H9 (cell line): ENCODE measurements around the gene IGFALS. TPM values are rescaled to one million over a fixed set of nuclear protein-coding genes. Genes with fewer than 3 reads are reported as not detected.

ENCODE experiments used
- DNase-seq: peaks from one replicate; pipeline ENCODE4 v3.0.0-alpha.2; 2017
- H2AFZ ChIP-seq: one replicate; pipeline ENCODE4 v1.6.1; 2013; ENCODE audit warnings: mild to moderate bottlenecking, low read length, control low read depth, moderate library complexity
- H2AK5ac ChIP-seq: 2 replicates; pipeline ENCODE4 v1.6.1; 2013; ENCODE audit warnings: low read length, control low read depth, mixed read lengths; ENCODE audit not compliant: insufficient read length
- H2BK120ac ChIP-seq: one replicate; pipeline ENCODE4 v1.6.1; 2013; ENCODE audit warnings: low read depth, mild to moderate bottlenecking, low read length, control low read depth, inconsistent platforms; ENCODE audit not compliant: poor library complexity, severe bottlenecking
- H2BK12ac ChIP-seq: 2 replicates; pipeline ENCODE4 v1.6.1; 2013; ENCODE audit warnings: low read length, control low read depth, mixed read lengths, low read depth; ENCODE audit not compliant: insufficient read length
- H2BK15ac ChIP-seq: 2 replicates; pipeline ENCODE4 v1.6.1; 2013; ENCODE audit warnings: low read depth, low read length, control low read depth
- H2BK20ac ChIP-seq: one replicate; pipeline ENCODE4 v1.6.1; 2013; ENCODE audit warnings: low read depth, mild to moderate bottlenecking, low read length, control low read depth, inconsistent platforms; ENCODE audit not compliant: poor library complexity, severe bottlenecking
- H2BK5ac ChIP-seq: 2 replicates; pipeline ENCODE4 v1.6.1; 2013; ENCODE audit warnings: low read length, control low read depth, mixed read lengths; ENCODE audit not compliant: insufficient read length
- H3K14ac ChIP-seq: 2 replicates; pipeline ENCODE4 v1.6.1; 2013; ENCODE audit warnings: low read length, control low read depth; ENCODE audit not compliant: insufficient read depth
- H3K18ac ChIP-seq: 2 replicates; pipeline ENCODE4 v1.6.1; 2013; ENCODE audit warnings: low read depth, mild to moderate bottlenecking, mixed read lengths, low read length, control low read depth; ENCODE audit not compliant: insufficient read length
- H3K23ac ChIP-seq: 2 replicates; pipeline ENCODE4 v1.6.1; 2013; ENCODE audit warnings: low read length, control low read depth, mixed read lengths, low read depth; ENCODE audit not compliant: insufficient read length
- H3K23me2 ChIP-seq: 2 replicates; pipeline ENCODE4 v1.6.1; 2013; ENCODE audit warnings: low read depth, mild to moderate bottlenecking, mixed read lengths, low read length, control low read depth; ENCODE audit not compliant: insufficient read length, poor library complexity, severe bottlenecking
- H3K27ac ChIP-seq: 2 replicates; pipeline ENCODE4 v1.5.1; 2013; ENCODE audit warnings: low read length, control low read depth, mixed read lengths, low read depth; ENCODE audit not compliant: insufficient read length
- H3K27me3 ChIP-seq: 2 replicates; pipeline ENCODE4 v1.6.1; 2013; ENCODE audit warnings: low read length, control low read depth, inconsistent platforms; ENCODE audit not compliant: insufficient read depth
- H3K4ac ChIP-seq: 2 replicates; pipeline ENCODE4 v1.6.1; 2013; ENCODE audit warnings: low read depth, mild to moderate bottlenecking, control low read depth, inconsistent platforms, low read length, moderate library complexity
- H3K4me1 ChIP-seq: 2 replicates; pipeline ENCODE4 v1.6.1; 2013; ENCODE audit warnings: low read length, control low read depth, inconsistent platforms; ENCODE audit not compliant: insufficient read depth
- H3K4me2 ChIP-seq: 2 replicates; pipeline ENCODE4 v1.6.1; 2013; ENCODE audit warnings: low read length, control low read depth, mixed read lengths; ENCODE audit not compliant: insufficient read length, insufficient read depth
- H3K56ac ChIP-seq: 2 replicates; pipeline ENCODE4 v1.6.1; 2013; ENCODE audit warnings: low read depth, mild to moderate bottlenecking, mixed read lengths, low read length, control low read depth; ENCODE audit not compliant: insufficient read length
- H3K79me1 ChIP-seq: 2 replicates; pipeline ENCODE4 v1.6.1; 2013; ENCODE audit warnings: low read depth, mild to moderate bottlenecking, moderate library complexity, low read length, control low read depth, inconsistent platforms; ENCODE audit not compliant: insufficient read depth, poor library complexity, severe bottlenecking
- H3K79me2 ChIP-seq: 2 replicates; pipeline ENCODE4 v1.6.1; 2013; ENCODE audit warnings: low read length, control low read depth, inconsistent platforms; ENCODE audit not compliant: insufficient read depth
- H3K9ac ChIP-seq: 2 replicates; pipeline ENCODE4 v1.6.1; 2013; ENCODE audit warnings: low read length, control low read depth, mixed read lengths; ENCODE audit not compliant: insufficient read length; ENCODE audit errors: extremely low read depth
- H3K9me3 ChIP-seq: one replicate; pipeline ENCODE4 v1.6.1; 2013; ENCODE audit warnings: low read depth, low read length, inconsistent platforms; ENCODE audit not compliant: control insufficient read depth
- H3T11ph ChIP-seq: one replicate; pipeline ENCODE4 v1.6.1; 2013; ENCODE audit warnings: mild to moderate bottlenecking, low read length, control low read depth, inconsistent platforms
- H4K20me1 ChIP-seq: one replicate; pipeline ENCODE4 v1.6.1; 2013; ENCODE audit not compliant: control insufficient read depth, insufficient read length, insufficient read depth
- H4K5ac ChIP-seq: 2 replicates; pipeline ENCODE4 v1.6.1; 2013; ENCODE audit warnings: low read depth, mild to moderate bottlenecking, mixed read lengths, low read length, control low read depth; ENCODE audit not compliant: insufficient read length
- H4K8ac ChIP-seq: replicated peaks from 2 replicates; pipeline ENCODE4 v1.6.1; 2013; ENCODE audit warnings: low read length, control low read depth, mixed read lengths, low read depth; ENCODE audit not compliant: insufficient read length
- H4K91ac ChIP-seq: 2 replicates; pipeline ENCODE4 v1.6.1; 2013; ENCODE audit warnings: low read depth, mild to moderate bottlenecking, moderate library complexity, mixed read lengths, low read length, control low read depth; ENCODE audit not compliant: insufficient read length
- H3K27ac Mint-ChIP-seq, 3 experiments: 2 replicates in 2 of 3; 3 replicates in 1 of 3; pipeline ENCODE4 v1.8.0; 2020 to 2021; ENCODE audit warnings: mixed read lengths in 3 of 3, mild to moderate bottlenecking in 1 of 3, moderate library complexity in 1 of 3
- H3K27me3 Mint-ChIP-seq: 2 replicates; pipeline ENCODE4 v1.8.0; 2021; ENCODE audit warnings: low read depth, mild to moderate bottlenecking, moderate library complexity, mixed read lengths
- H3K36me3 Mint-ChIP-seq, 3 experiments: 2 replicates in 2 of 3; 3 replicates in 1 of 3; pipeline ENCODE4 v1.8.0; 2020 to 2021; ENCODE audit warnings: low read depth in 3 of 3, mixed read lengths in 3 of 3; ENCODE audit not compliant: insufficient read depth in 1 of 3
- H3K4me1 Mint-ChIP-seq, 2 experiments: 2 replicates each; pipeline ENCODE4 v1.8.0; 2020; ENCODE audit warnings: mixed read lengths in 2 of 2
- H3K4me3 Mint-ChIP-seq, 2 experiments: 2 replicates in 1 of 2; 3 replicates in 1 of 2; pipeline ENCODE4 v1.8.0; 2020 to 2021; ENCODE audit warnings: mild to moderate bottlenecking in 2 of 2, mixed read lengths in 2 of 2, moderate library complexity in 1 of 2
- H3K9me3 Mint-ChIP-seq, 2 experiments: 2 replicates in 1 of 2; 3 replicates in 1 of 2; pipeline ENCODE4 v1.8.0; 2020; ENCODE audit warnings: mild to moderate bottlenecking in 2 of 2, mixed read lengths in 2 of 2, moderate library complexity in 1 of 2
- CTCF ChIP-seq: fragments of 200-600 bp; sonication (generic); conservative IDR thresholded peaks from 3 replicates; pipeline ENCODE4 v1.8.0; 2021; ENCODE audit warnings: antibody characterized with exemption, mild to moderate bottlenecking
- WGBS: extraction: QIAGEN DNeasy Blood & Tissue Kit; methylation state at CpG from one replicate; pipeline ENCODE4 v1.1.7; 2013; ENCODE audit warnings: missing lambda C conversion rate, low lambda C conversion rate, mixed read lengths; ENCODE audit not compliant: insufficient read length; ENCODE audit errors: extremely low coverage; 5-methylcytosine and 5-hydroxymethylcytosine counted together
- long read RNA-seq: library from polyadenylated mRNA; unstranded; transcript quantifications from one replicate; pipeline ENCODE4 v2.0.0, GENCODE V29; 2020
- total RNA-seq: library from RNA; stranded (reverse); gene quantifications from 2 replicates; pipeline ENCODE4 v1.2.1, GENCODE V29; 2021

The IGFALS gene
- total RNA-seq, result not detected in 2 replicates
- long read RNA-seq, result 0 reads

DNA sequence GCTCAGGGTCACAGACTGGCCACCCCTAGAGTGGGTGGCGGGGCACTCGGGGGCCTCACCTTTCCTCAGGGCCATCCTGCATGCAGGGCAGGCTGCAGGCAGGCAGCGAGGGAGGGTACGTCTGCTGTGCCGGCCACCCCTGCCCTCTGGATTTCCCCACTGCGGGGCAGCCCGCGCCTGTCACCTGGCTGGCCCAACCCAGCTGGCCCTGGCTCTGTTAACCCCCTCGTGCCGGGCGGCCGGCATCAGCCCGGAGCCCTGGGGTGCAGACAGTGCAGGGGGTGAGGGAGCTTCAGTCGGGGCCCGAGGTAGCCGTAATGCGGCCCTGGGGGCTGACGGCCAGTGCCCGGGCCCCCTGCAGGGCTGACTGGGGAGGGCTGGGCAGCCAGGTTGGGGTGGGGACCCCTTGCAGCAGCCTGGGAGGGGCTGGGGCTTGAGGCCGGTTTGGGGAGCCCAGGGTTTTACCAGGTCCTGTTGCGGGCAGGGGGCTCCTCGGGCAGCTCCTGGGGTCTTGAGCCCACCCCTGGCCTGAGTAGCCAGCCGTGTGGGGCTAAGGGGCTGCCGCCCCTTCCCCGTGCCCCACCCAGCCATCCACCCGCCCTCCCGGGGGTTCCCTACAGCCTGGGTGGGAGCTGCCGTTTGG lies at the start of gene IGFALS:
TSS of gene IGFALS (minus strand) at position 128 of the 643 bp plus-strand sequence. CDS start at position 75, 53 bp downstream.
- H3K56ac ChIP-seq, result no peak within 1 kb of the TSS
- no peak within 1 kb of the TSS for H3K9ac ChIP-seq
- Mint-ChIP-seq H3K4me1 (no peaks in the 10 kb centered on the region), H3K4me3 (no peak within 1 kb of the TSS), H3K27ac (no peak within 1 kb of the TSS), H3K36me3 (peaks cover 10 to 19% (median 14%) of the 10 kb centered on the region in 3 experiments), H3K27me3 (no peaks in the 10 kb centered on the region), H3K9me3 (peaks cover 18 to 20% of the 10 kb centered on the region in 2 experiments)
- no peaks in the 10 kb centered on the region for H3K23me2 ChIP-seq
- no peak within 1 kb of the TSS for H2BK5ac ChIP-seq
- H3K23ac ChIP-seq, result no peak within 1 kb of the TSS
- H2AFZ ChIP-seq, result no peak within 1 kb of the TSS
- H3K14ac ChIP-seq, result no peak within 1 kb of the TSS; the same call in 1 of the 2 replicates
- H3K79me1 ChIP-seq, result no peaks in the 10 kb centered on the region
- no peak for TF ChIP-seq CTCF
- H3K4ac ChIP-seq, result no peak within 1 kb of the TSS
- H4K20me1 ChIP-seq, result no peaks in the 10 kb centered on the region
- no CpG with 5 or more reads among the region's 28 CpGs for WGBS
- no peak within 1 kb of the TSS for H2BK20ac ChIP-seq
- no peak within 1 kb of the TSS for H4K5ac ChIP-seq
- H4K91ac ChIP-seq, result no peak within 1 kb of the TSS
- no peaks in the 10 kb centered on the region for H3K79me2 ChIP-seq
- H2BK12ac ChIP-seq, result no peak within 1 kb of the TSS
- no peaks in the 10 kb centered on the region for H3K27me3 ChIP-seq
- H3K4me1 ChIP-seq, result no peaks in the 10 kb centered on the region
- DNase-seq, result no peak
- no peak within 1 kb of the TSS for H3K27ac ChIP-seq
- no peak within 1 kb of the TSS for H3T11ph ChIP-seq
- no peak within 1 kb of the TSS for H2BK15ac ChIP-seq
- no peak within 1 kb of the TSS for H2BK120ac ChIP-seq
- no peak within 1 kb of the TSS for H4K8ac ChIP-seq
- H3K9me3 ChIP-seq, result no peaks in the 10 kb centered on the region
- H3K4me2 ChIP-seq, result no peak within 1 kb of the TSS
- H3K18ac ChIP-seq, result no peak within 1 kb of the TSS
- no peak within 1 kb of the TSS for H2AK5ac ChIP-seq
